HEK293T (cell line): ENCODE measurements around the gene MACC1.

ENCODE experiments used
- ARNT ChIP-seq: fragments of 450-650 bp; IDR thresholded peaks from 2 replicates; pipeline ENCODE4 v1.6.1; 2017; ENCODE audit warnings: mild to moderate bottlenecking
- BHLHE40 ChIP-seq: fragments of 450-650 bp; IDR thresholded peaks from 2 replicates; pipeline ENCODE4 v1.6.1; 2016; ENCODE audit warnings: mild to moderate bottlenecking, moderate library complexity, borderline replicate concordance
- CTBP1 ChIP-seq: fragments of 450-650 bp; IDR thresholded peaks from 2 replicates; pipeline ENCODE4 v1.6.1; 2016; ENCODE audit warnings: borderline replicate concordance
- ELF4 ChIP-seq: fragments of 450-650 bp; IDR thresholded peaks from 2 replicates; pipeline ENCODE4 v1.6.1; 2017; ENCODE audit warnings: antibody characterized with exemption
- FOXK2 ChIP-seq: fragments of 450-650 bp; IDR thresholded peaks from 2 replicates; pipeline ENCODE4 v1.6.1; 2016; ENCODE audit warnings: mild to moderate bottlenecking
- HDGF ChIP-seq: fragments of 450-650 bp; IDR thresholded peaks from 2 replicates; pipeline ENCODE4 v1.6.1; 2017; ENCODE audit warnings: antibody characterized with exemption, borderline replicate concordance
- SP1 ChIP-seq: fragments of 450-650 bp; IDR thresholded peaks from 2 replicates; pipeline ENCODE4 v1.6.1; 2017
- TARDBP ChIP-seq: fragments of 450-650 bp; IDR thresholded peaks from 2 replicates; pipeline ENCODE4 v1.6.1; 2016
- ZNF384 ChIP-seq: fragments of 450-650 bp; IDR thresholded peaks from 2 replicates; pipeline ENCODE4 v1.6.1; 2016
- TF ChIP-seq, protein P1 (sequence below): fragments of 450-650 bp; IDR thresholded peaks from 2 replicates; pipeline ENCODE4 v1.6.1; 2016

DNA sequence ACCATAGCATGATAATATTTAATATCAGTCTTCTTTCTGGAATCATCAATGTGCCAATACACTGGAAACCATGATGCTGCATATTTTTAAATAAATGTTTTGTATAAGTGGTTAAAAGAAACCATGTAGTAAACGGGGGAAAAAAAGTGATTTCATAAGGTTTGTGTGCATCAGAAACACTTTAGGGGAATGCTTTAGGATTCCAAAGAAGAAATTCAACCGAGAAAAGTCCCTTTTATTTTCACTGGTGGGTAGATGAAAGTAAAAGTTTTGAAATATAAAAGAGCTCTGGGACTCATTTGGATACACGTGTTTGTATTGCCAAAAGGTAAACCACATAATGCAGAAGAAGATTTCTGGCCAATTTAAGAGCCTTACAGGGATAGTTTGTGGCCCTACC is 11.9 kb upstream of the MACC1 start:
- TF ChIP-seq SP1 (no peak), CTBP1 (no peak), TARDBP (no peak), ELF4 (no peak), ZNF384 (no peak), HDGF (no peak), FOXK2 (no peak), BHLHE40 (no peak), ARNT (no peak)
- TF ChIP-seq, protein P1, sequence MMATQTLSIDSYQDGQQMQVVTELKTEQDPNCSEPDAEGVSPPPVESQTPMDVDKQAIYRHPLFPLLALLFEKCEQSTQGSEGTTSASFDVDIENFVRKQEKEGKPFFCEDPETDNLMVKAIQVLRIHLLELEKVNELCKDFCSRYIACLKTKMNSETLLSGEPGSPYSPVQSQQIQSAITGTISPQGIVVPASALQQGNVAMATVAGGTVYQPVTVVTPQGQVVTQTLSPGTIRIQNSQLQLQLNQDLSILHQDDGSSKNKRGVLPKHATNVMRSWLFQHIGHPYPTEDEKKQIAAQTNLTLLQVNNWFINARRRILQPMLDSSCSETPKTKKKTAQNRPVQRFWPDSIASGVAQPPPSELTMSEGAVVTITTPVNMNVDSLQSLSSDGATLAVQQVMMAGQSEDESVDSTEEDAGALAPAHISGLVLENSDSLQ, result no peak
